ENCODE data around the gene FBXO15.
A peak's percentile ranks its signal among the peaks of the same experiment; 100 is the strongest.

FBXO15 gene

GRCh38 chr18:74152857-74153256 lies 5.2 kb upstream of the FBXO15 start:
- no peak for DNase-seq

DNA sequence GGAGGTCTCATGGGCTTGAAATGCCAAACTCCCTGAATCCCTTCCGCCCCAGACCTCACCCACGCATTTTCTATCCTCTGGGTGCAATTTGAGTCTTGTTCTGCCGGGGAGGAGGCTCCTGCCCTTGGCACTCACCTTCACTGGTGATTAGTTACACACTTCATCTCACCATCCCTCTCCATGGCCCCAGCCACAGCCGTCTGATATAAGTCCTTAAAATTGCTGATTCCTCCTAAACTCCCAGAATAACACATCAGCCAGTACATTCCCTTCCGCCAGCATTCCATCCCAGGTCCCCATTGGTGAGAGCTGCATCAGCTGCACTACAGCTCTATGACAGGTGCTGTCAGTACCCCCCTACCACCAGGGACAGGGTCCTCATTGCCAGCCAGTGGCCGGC lies 4.6 kb upstream of the FBXO15 start:
- no peak for DNase-seq

- no peak for DNase-seq
Observed at GRCh38 chr18:74149878-74150277, 2.2 kb upstream of the FBXO15 start.

GRCh38 chr18:74148543-74149070 lies 973 bp upstream of the FBXO15 start:
- DNase-seq: no peak

- no peak for DNase-seq
Observed at GRCh38 chr18:74147491-74147778, 199 bp downstream of the FBXO15 start.

DNA sequence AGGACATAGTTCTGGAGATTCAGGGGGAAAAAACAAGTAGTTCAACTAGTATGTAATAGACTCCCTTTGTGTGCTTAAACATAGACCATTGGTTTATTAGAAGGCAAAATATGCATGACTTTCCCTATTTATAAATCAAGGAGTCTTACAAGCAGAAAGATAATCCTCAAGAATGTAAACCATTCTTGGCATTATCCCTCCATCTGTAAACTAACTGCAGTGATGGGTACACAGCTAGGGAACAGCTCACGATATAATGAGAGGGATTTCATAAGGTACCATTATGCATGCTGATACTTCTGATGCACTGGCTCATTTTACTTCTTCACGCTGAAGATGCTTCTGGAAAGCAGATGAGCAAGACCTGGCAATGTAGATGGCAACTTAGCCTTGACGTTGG lies 878 bp downstream of the FBXO15 start:
- no peak for DNase-seq

GRCh38 chr18:74142252-74142651 lies 5.4 kb downstream of the FBXO15 start:
- DNase-seq: no peak

DNA sequence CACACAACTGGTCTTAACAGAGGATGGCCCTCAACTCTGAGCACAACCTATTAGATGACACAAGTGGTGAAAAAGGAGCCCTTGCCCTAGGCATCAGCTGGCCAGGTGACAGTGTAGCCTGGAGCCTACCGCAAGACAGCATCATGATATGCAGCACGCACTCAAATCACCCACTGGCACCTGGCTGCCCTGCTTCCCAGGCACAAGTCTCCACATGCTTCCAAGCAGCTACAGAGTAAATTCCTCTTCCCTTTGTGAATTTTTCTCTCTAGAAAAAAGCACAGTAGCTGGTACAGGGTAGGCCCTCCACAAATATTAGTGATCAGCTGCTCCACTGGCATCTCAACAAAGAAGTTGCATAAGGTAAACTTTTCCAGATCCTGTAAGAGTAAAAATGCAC lies 6.0 kb downstream of the FBXO15 start:
- DNase-seq: no peak

- DNase-seq: no peak
Observed at GRCh38 chr18:74140582-74140981, 7.1 kb downstream of the FBXO15 start.

GRCh38 chr18:74139888-74140287 lies 7.7 kb downstream of the FBXO15 start:
- DNase-seq: peak; percentile 29

GRCh38 chr18:74139411-74139810 lies 8.2 kb downstream of the FBXO15 start:
- no peak for DNase-seq

DNA sequence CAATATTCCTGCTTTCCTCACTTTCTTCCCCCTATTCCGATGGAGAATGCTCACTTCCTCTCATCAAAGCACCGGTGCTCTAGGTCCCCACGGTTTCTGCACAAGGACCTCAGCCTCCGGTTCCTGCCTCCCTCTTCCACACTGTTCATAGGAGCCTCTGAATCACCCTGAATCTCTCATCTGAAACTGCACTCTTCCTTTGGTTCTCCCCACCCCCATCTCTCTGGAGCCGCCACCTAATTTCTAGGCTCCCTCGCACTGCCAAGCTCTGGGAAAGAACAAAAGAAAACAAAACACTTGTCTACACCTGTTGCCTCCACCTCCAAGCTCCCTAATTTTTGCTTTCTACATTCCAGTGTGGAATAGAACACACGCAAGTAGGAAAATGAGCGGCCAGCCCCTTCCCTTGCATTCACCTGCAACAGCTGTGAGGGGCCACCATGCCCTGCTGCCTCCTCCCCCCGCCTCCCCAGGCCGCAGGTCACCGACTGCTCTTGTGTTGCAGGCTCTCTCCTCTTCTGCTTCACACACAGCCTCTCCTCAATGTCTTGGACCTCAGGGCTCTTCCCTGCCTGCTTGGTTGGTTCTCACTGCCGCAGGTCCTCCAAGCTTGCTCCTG lies 9.6 kb downstream of the FBXO15 start:
- DNase-seq: no peak

DNA sequence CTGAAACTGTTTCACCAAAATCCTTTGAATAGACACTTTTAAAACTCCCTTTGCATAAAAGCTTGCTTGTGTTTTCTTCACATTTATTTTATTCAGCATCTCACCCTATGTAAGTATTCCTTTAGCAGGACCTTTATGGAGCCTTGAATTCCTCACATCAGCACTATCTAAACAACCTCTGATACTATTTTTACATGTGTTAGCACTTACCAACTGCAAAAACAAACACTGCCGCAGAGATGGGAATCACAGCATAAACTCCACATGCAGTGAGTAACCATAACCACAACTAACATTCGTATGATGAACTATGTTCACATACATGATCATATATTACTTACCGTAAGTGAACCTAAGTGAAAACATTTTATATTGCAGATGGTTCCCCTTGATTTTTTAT lies 15.4 kb downstream of the FBXO15 start:
- DNase-seq: no peak

GRCh38 chr18:74131124-74131523 lies 16.5 kb downstream of the FBXO15 start:
- DNase-seq: no peak

- no peak for DNase-seq
Observed at GRCh38 chr18:74128159-74128558, 19.5 kb downstream of the FBXO15 start.

GRCh38 chr18:74126684-74127655 lies 20.7 kb downstream of the FBXO15 start:
- no peak for DNase-seq

DNA sequence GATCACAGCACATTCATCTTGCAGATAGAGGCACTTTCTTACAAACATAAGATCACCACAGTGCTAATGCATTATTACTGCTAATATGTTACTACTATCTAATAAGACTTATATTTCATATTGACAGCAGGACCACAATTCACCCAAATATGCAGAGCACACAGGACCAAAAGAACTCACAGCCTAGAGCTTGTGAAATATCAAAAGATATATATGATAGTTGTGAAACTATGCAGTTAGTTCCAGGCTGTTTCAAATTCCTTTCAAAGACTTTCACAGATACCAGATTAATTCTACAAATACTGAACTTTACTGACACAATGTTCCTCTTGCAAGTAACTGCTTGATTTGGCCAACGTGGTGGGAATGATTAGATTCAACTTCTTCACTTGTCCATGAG lies 23.0 kb downstream of the FBXO15 start:
- no peak for DNase-seq

DNA sequence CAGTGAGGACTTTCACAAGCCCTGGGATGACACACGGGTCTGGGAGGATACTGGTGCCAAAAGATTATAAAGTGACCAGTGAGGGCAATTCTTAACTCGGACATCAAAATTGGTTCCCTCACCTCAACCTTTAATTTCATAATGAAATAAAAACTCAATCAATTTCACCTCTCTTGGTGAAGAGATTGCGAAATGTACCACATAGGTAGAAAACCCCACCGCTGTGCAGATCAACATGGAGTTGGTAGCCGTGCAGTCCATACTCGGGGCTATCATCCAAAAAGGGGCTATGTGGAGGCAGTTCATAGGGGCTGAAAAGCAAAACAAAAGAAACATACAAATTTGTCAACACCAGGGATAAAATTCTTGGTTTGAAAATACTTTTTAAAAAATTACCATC lies 24.4 kb downstream of the FBXO15 start:
- no peak for DNase-seq

DNA sequence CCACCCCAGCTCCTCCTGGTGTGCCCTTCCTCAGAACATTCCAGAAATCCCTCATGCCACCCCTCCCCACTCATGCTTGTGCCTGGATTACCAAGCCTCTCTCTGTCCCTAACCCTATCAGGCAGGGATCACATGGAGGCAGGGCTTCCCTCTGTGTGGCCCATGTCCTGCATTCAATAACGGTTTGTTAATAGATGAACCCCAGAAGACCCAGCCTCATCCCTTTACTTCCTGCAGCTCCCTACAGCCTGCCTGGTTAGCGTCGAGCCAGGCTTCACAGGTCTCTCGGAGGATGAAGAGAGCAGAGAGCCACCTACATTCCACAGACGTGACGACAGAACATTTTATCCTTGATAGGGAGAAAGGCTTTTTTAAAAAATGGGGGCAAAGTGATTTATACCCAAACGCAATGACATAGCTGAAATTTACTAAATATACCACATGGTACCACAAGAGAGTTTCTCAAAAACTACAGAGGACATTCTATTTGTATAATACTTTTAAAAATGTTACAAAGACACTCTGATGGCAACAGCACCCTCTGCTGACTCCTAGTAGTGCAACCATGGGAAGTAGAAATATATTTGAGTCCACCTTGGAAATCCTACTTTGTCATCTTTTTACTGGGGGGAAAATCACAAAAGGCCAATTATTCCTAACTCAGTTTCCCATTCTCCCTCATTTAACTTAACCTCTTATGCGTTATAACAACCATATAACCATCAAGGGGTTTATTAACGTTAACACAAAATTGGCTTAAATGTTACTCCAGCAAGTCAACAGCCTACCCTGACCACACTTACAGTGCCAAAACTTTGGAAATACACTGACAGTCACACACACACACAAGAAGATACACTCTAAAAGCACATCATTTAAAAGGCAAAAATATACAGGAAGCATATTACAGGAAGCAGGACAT lies 30.7 kb downstream of the FBXO15 start:
- peak; percentile 55 for DNase-seq

- DNase-seq: no peak
Observed at GRCh38 chr18:74115046-74115445, 32.6 kb downstream of the FBXO15 start.

DNA sequence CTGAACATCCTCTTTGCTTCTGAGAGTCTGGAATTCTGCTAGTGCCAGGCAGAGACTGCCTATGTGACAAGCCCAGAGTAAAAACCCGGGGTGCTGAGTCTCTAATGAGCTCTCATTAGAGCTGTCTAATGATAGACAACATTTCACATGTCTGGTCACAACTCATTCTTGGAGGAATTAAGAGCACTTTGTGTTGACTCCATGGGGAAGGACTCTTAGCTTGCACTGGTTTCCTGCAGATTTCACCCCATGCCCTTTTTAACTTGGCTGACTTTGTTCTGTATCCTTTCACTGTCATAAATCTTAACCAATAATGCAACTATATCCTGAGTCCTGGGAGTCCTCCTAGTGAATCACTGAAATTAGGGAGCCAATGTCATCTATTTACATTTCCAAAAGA lies 33.5 kb downstream of the FBXO15 start:
- no peak for DNase-seq

GRCh38 chr18:74113711-74114110 lies 33.9 kb downstream of the FBXO15 start:
- DNase-seq: no peak

DNA sequence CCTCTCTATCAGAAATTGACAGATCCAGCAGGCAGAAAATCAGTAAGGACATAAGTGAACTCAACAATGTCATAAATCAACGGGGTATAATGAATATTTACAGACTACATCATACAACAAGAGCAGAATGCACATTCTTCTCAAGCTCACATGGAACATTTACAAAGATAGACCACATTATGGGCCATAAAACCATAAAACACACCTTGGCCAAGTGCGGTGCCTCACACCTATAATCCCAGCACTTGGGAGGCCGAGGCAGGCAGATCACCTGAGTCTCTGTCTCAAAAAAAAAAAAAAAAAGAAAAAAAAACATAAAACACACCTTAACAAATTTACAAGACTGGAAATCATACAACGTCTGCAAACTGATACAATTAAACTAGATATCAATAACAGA lies 36.7 kb downstream of the FBXO15 start:
- no peak for DNase-seq

Data from OCI-M1 (cell line).